ENCODE data around the gene FAM53B. TPM values are rescaled to one million over a fixed set of nuclear protein-coding genes. Genes with fewer than 3 reads are reported as not detected.

FAM53B gene
- polyA plus RNA-seq, 1 of the 3 experiments (the other 2 are of a cell fraction), result 5.6 TPM

DNA sequence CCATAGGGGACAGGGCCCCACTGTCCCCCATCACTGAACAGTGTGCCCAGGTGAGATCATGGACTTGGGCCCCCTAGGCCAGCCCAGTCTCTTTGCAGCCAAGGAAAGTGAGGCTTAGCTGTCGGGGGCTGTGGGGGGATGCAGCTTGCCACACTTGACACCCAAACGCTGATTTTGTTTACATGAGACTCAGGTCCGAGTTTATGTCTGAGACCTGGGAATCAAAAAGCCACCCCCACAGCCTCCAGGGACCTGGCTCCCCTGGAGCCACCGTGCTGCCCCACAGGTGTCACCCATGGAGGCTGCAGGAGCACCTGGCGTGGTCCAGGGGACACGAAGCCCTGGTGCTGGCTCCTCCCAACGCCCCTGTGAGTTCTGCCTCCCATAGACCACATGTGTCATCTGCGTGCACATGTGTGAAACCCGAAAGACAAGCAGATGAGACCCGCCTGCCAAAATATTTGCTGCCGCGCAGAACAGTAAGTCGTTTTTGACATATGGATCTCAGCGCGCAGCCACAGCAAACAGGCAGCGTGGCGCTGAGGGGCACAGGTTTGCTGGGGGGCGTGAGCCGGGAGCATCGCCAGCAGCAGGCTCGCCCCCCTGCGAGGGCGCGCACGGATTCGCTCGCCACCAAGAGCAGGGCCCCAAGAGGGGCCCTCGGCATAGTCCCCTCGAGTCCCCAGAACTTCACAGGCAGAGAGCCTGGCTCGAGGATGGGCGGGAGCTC is 170.3 kb downstream of the FAM53B start:
- Histone ChIP-seq H3K9me2 (no peaks in the 10 kb centered on the region), H3K4me2 (no peak overlapping the region), H3K4me3 (ENCODE audit: low read depth in 2 of 2, low read length in 1 of 2) (no peak overlapping the region), H3K36me3 (replicated peaks in 1 of 2; ENCODE audit: control insufficient read depth in 1 of 2, insufficient read depth in 2 of 2, low read length in 1 of 2) (no peaks in the 10 kb centered on the region), H3F3A (replicated peaks; ENCODE audit: insufficient read depth) (no peaks in the 10 kb centered on the region), H3K4me1 (ENCODE audit: control insufficient read depth in 1 of 2, insufficient read depth in 2 of 2, low read depth in 1 of 2, low read length in 1 of 2) (no peaks in the 10 kb centered on the region), H3K9ac (no peak overlapping the region), H3K79me2 (ENCODE audit: insufficient read depth) (no peaks in the 10 kb centered on the region), H4K20me1 (ENCODE audit: insufficient read depth) (no peaks in the 10 kb centered on the region), H2AFZ (ENCODE audit: low read depth) (no peak overlapping the region), H3K27ac (ENCODE audit: low read depth in 2 of 2, low read length in 1 of 2) (no peak overlapping the region), H3K9me3 (no peaks in the 10 kb centered on the region), H3K27me3 (ENCODE audit: insufficient read depth) (no peaks in the 10 kb centered on the region)
- ChIA-PET CTCF (interaction anchor here (0.6 to 1.2 kb wide), 2 partner anchors 33 to 43 kb away, joined by 3 read pairs; no protein-coding TSS in a partner anchor), POLR2A (interaction anchor here (0.7 kb wide), 1 partner anchor 164 kb away, joined by 3 read pairs; no protein-coding TSS in a partner anchor)
- TF ChIP-seq EZH2phosphoT487 (IDR thresholded peaks at IDR 0.05; ENCODE audit: borderline replicate concordance, low read depth) (no peak), NRF1 (IDR thresholded peaks at IDR 0.05; ENCODE audit: low read depth, low read length) (no peak), TAF1 (IDR thresholded peaks at IDR 0.05; ENCODE audit: borderline replicate concordance, low read depth, low read length) (no peak)
- no peak for DNase-seq
- 72% methylated on average over 22 of the region's 31 CpGs for WGBS (ENCODE audit: low lambda C conversion rate)

DNA sequence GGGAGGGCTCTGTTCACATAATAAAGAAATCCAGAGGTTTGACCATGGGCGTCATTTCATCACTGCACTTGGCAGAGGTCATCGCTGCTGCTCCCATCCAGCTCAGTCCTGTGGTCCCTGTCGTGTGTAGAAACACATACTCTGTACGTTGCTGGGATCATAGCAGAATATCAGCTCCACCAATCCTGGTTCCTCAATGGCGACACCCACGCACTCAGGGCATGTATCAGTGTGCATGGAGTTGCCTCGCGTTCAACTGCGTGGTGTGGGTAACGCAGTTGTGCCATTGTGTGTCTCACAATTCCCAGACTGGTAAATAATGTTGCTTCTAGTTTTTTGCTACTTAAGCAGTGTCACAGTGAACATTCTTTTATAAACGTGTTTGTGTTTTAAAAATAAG is 171.4 kb downstream of the FAM53B start:
- ChIA-PET CTCF (interaction anchor here (0.6 kb wide), 1 partner anchor 29 kb away, joined by 3 read pairs; no protein-coding TSS in a partner anchor), POLR2A (no interaction called here)
- 77% methylated on average over 11 of the region's 11 CpGs for WGBS (ENCODE audit: low lambda C conversion rate)
- Histone ChIP-seq H4K20me1 (ENCODE audit: insufficient read depth) (no peaks in the 10 kb centered on the region), H3K27me3 (ENCODE audit: insufficient read depth) (no peaks in the 10 kb centered on the region), H3K4me2 (no peak overlapping the region), H3K4me3 (ENCODE audit: low read depth in 2 of 2, low read length in 1 of 2) (no peak overlapping the region), H3F3A (replicated peaks; ENCODE audit: insufficient read depth) (no peaks in the 10 kb centered on the region), H3K36me3 (replicated peaks in 1 of 2; ENCODE audit: control insufficient read depth in 1 of 2, insufficient read depth in 2 of 2, low read length in 1 of 2) (no peaks in the 10 kb centered on the region), H3K4me1 (ENCODE audit: control insufficient read depth in 1 of 2, insufficient read depth in 2 of 2, low read depth in 1 of 2, low read length in 1 of 2) (no peaks in the 10 kb centered on the region), H3K27ac (ENCODE audit: low read depth in 2 of 2, low read length in 1 of 2) (no peak overlapping the region), H3K9me3 (no peaks in the 10 kb centered on the region), H3K9ac (no peak overlapping the region), H3K9me2 (no peaks in the 10 kb centered on the region), H2AFZ (ENCODE audit: low read depth) (no peak overlapping the region), H3K79me2 (ENCODE audit: insufficient read depth) (no peaks in the 10 kb centered on the region)
- no peak for DNase-seq
- TF ChIP-seq POLR2AphosphoS5 (IDR thresholded peaks at IDR 0.05; ENCODE audit: low read depth, low read length) (no peak), FOXM1 (IDR thresholded peaks at IDR 0.05; ENCODE audit: low read depth) (no peak), CHD2 (IDR thresholded peaks at IDR 0.05; ENCODE audit: low read length, partially characterized antibody) (no peak), TCF12 (IDR thresholded peaks at IDR 0.05) (no peak), FOXJ3 (CRISPR knock-in tag; IDR thresholded peaks at IDR 0.05) (no peak), RXRA (IDR thresholded peaks at IDR 0.05; ENCODE audit: borderline replicate concordance, low read depth) (no peak)
- TF ChIP-seq, protein P1, sequence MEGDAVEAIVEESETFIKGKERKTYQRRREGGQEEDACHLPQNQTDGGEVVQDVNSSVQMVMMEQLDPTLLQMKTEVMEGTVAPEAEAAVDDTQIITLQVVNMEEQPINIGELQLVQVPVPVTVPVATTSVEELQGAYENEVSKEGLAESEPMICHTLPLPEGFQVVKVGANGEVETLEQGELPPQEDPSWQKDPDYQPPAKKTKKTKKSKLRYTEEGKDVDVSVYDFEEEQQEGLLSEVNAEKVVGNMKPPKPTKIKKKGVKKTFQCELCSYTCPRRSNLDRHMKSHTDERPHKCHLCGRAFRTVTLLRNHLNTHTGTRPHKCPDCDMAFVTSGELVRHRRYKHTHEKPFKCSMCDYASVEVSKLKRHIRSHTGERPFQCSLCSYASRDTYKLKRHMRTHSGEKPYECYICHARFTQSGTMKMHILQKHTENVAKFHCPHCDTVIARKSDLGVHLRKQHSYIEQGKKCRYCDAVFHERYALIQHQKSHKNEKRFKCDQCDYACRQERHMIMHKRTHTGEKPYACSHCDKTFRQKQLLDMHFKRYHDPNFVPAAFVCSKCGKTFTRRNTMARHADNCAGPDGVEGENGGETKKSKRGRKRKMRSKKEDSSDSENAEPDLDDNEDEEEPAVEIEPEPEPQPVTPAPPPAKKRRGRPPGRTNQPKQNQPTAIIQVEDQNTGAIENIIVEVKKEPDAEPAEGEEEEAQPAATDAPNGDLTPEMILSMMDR (IDR thresholded peaks at IDR 0.05), result no peak
- TF ChIP-seq, protein P2, sequence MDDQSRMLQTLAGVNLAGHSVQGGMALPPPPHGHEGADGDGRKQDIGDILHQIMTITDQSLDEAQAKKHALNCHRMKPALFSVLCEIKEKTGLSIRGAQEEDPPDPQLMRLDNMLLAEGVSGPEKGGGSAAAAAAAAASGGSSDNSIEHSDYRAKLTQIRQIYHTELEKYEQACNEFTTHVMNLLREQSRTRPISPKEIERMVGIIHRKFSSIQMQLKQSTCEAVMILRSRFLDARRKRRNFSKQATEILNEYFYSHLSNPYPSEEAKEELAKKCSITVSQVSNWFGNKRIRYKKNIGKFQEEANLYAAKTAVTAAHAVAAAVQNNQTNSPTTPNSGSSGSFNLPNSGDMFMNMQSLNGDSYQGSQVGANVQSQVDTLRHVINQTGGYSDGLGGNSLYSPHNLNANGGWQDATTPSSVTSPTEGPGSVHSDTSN (IDR thresholded peaks at IDR 0.05), result no peak
- TF ChIP-seq, protein P3, sequence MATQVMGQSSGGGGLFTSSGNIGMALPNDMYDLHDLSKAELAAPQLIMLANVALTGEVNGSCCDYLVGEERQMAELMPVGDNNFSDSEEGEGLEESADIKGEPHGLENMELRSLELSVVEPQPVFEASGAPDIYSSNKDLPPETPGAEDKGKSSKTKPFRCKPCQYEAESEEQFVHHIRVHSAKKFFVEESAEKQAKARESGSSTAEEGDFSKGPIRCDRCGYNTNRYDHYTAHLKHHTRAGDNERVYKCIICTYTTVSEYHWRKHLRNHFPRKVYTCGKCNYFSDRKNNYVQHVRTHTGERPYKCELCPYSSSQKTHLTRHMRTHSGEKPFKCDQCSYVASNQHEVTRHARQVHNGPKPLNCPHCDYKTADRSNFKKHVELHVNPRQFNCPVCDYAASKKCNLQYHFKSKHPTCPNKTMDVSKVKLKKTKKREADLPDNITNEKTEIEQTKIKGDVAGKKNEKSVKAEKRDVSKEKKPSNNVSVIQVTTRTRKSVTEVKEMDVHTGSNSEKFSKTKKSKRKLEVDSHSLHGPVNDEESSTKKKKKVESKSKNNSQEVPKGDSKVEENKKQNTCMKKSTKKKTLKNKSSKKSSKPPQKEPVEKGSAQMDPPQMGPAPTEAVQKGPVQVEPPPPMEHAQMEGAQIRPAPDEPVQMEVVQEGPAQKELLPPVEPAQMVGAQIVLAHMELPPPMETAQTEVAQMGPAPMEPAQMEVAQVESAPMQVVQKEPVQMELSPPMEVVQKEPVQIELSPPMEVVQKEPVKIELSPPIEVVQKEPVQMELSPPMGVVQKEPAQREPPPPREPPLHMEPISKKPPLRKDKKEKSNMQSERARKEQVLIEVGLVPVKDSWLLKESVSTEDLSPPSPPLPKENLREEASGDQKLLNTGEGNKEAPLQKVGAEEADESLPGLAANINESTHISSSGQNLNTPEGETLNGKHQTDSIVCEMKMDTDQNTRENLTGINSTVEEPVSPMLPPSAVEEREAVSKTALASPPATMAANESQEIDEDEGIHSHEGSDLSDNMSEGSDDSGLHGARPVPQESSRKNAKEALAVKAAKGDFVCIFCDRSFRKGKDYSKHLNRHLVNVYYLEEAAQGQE (IDR thresholded peaks at IDR 0.05; ENCODE audit: low read depth, low read length), result no peak
